VCaP (cell line): ENCODE results near the gene SMYD3.
A peak's percentile ranks its signal among the peaks of the same experiment; 100 is the strongest.

Experiments
- H3K27ac ChIP-seq: fragments of 450-650 bp; 2 replicates; pipeline ENCODE4 v1.5.1; 2017
- CTCF ChIP-seq: fragments of 450-650 bp; conservative IDR thresholded peaks from 2 replicates; pipeline ENCODE4 v1.5.1; 2017; ENCODE audit warnings: mild to moderate bottlenecking, moderate library complexity

The SMYD3 gene

GRCh38 chr1:246012341-246012740 lies 494.7 kb downstream of the SMYD3 start:
- peak overlapping the region; percentile 19; the same call in 1 of the 2 replicates for H3K27ac ChIP-seq
- peak; percentile 81 for TF ChIP-seq CTCF

- H3K27ac ChIP-seq, result no peak overlapping the region
- no peak for TF ChIP-seq CTCF
Measured at GRCh38 chr1:246010386-246010785, 496.7 kb downstream of the SMYD3 start.

- TF ChIP-seq CTCF, result no peak
- no peak overlapping the region for H3K27ac ChIP-seq
Measured at GRCh38 chr1:246008363-246008831, 498.7 kb downstream of the SMYD3 start.

GRCh38 chr1:246005067-246005466 lies 502.0 kb downstream of the SMYD3 start:
- no peak overlapping the region for H3K27ac ChIP-seq

GRCh38 chr1:246004301-246004700 lies 502.8 kb downstream of the SMYD3 start:
- TF ChIP-seq CTCF, result no peak
- no peak overlapping the region for H3K27ac ChIP-seq

More at GRCh38 chr1:246005067-246005466, 502.0 kb downstream of the SMYD3 start:
- TF ChIP-seq CTCF, result no peak

GRCh38 chr1:246003442-246003730 lies 503.7 kb downstream of the SMYD3 start:
- TF ChIP-seq CTCF, result peak; percentile 43
- no peak overlapping the region for H3K27ac ChIP-seq

- no peak overlapping the region for H3K27ac ChIP-seq
- TF ChIP-seq CTCF, result peak; percentile 89
Measured at GRCh38 chr1:246002725-246003441, 504.2 kb downstream of the SMYD3 start.
